GM23338 (cell line): ENCODE data around the gene COMMD3.

Experiments used
- CREB1 ChIP-seq: fragments of 250-450 bp; sonication (Bioruptor Pico); IDR thresholded peaks from 2 replicates; pipeline ENCODE4 v1.5.0; 2020; ENCODE audit warnings: low read depth, mild to moderate bottlenecking, moderate library complexity
- CTCF ChIP-seq, 2 experiments: fragments of 200-600 bp in 1 of 2; sonication (generic) in 1 of 2; conservative IDR thresholded peaks; 2 replicates each; pipeline versions ENCODE4 v1.5.1 to v1.6.1; 2016 to 2017; ENCODE audit warnings: antibody characterized with exemption in 2 of 2, low read depth in 2 of 2, mild to moderate bottlenecking in 2 of 2, moderate library complexity in 1 of 2
- EZH2 ChIP-seq: fragments of 200-600 bp; sonication (generic); IDR thresholded peaks from one replicate; pipeline ENCODE4 v1.8.0; 2017; ENCODE audit warnings: antibody characterized with exemption, mild to moderate bottlenecking, low read depth; ENCODE audit not compliant: unreplicated experiment
- REST ChIP-seq: IDR thresholded peaks from one replicate; pipeline ENCODE4 v1.6.1; 2018; ENCODE audit warnings: antibody characterized with exemption; ENCODE audit not compliant: unreplicated experiment

- TF ChIP-seq CTCF (conservative IDR thresholded peaks at IDR 0.05; ENCODE audit: low read depth in 2 of 2) (no peak), REST (no peak), CREB1 (no peak), EZH2 (no peak)
Observed at GRCh38 chr10:22294694-22295093, 21.5 kb upstream of the COMMD3 start.
